GM23338 (cell line): ENCODE measurements around the gene TTC13.
"Not testable (repeated sequence)": the region's sequence is repeated elsewhere in the genome, so short reads cannot be mapped to it uniquely, and the experiment has no call there.

Experiments
- CREB1 ChIP-seq: fragments of 250-450 bp; sonication (Bioruptor Pico); IDR thresholded peaks from 2 replicates; pipeline ENCODE4 v1.5.0; 2020; ENCODE audit warnings: low read depth, mild to moderate bottlenecking, moderate library complexity
- EZH2 ChIP-seq: fragments of 200-600 bp; sonication (generic); IDR thresholded peaks from one replicate; pipeline ENCODE4 v1.8.0; 2017; ENCODE audit warnings: antibody characterized with exemption, mild to moderate bottlenecking, low read depth; ENCODE audit not compliant: unreplicated experiment
- EZH2phosphoT487 ChIP-seq: fragments of 200-600 bp; sonication (generic); IDR thresholded peaks from one replicate; pipeline ENCODE4 v1.8.1; 2018; ENCODE audit warnings: antibody characterized with exemption; ENCODE audit not compliant: unreplicated experiment
- TF ChIP-seq, protein P1 (sequence below), 2 experiments: fragments of 200-600 bp in 1 of 2; sonication (generic) in 1 of 2; conservative IDR thresholded peaks; 2 replicates each; pipeline versions ENCODE4 v1.5.1 to v1.6.1; 2016 to 2017; ENCODE audit warnings: antibody characterized with exemption in 2 of 2, low read depth in 2 of 2, mild to moderate bottlenecking in 2 of 2, moderate library complexity in 1 of 2

DNA sequence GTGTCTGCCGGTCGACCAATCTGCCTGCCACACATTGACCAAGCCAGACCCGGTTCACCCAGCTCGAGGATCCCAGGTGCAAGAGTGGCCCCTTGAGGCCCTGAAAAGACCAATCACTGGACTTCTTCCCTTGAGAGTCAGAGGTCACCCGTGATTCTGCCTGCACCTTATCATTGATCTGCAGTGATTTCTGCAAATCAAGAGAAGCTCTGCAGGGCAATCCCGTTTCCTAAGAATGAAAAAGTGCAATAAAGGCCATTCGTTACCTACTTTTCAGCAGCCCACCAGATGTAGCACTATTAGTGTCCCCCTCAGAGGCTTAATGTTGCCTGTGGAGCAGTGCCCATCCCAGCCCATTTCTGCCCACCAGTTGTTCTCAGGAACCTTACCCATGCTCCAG is 43.9 kb upstream of the TTC13 start:
- TF ChIP-seq, protein P1, sequence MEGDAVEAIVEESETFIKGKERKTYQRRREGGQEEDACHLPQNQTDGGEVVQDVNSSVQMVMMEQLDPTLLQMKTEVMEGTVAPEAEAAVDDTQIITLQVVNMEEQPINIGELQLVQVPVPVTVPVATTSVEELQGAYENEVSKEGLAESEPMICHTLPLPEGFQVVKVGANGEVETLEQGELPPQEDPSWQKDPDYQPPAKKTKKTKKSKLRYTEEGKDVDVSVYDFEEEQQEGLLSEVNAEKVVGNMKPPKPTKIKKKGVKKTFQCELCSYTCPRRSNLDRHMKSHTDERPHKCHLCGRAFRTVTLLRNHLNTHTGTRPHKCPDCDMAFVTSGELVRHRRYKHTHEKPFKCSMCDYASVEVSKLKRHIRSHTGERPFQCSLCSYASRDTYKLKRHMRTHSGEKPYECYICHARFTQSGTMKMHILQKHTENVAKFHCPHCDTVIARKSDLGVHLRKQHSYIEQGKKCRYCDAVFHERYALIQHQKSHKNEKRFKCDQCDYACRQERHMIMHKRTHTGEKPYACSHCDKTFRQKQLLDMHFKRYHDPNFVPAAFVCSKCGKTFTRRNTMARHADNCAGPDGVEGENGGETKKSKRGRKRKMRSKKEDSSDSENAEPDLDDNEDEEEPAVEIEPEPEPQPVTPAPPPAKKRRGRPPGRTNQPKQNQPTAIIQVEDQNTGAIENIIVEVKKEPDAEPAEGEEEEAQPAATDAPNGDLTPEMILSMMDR (conservative IDR thresholded peaks at IDR 0.05; ENCODE audit: low read depth in 2 of 2): not testable (repeated sequence)
- not testable (repeated sequence) for TF ChIP-seq EZH2; CREB1 (CRISPR knock-in tag); EZH2phosphoT487
